Panc1 (cell line): Measurements from ENCODE around the gene NUDT3. TPM values are rescaled to one million over a fixed set of nuclear protein-coding genes. Genes with fewer than 3 reads are reported as not detected.

ENCODE experiments used
- ATAC-seq: fragments of 200-7000 bp; cut with Tn5 transposase; 2 replicates; pipeline ENCODE4 v1.9.1; 2020; ENCODE audit warnings: mild to moderate bottlenecking, moderate library complexity
- BruUV-seq: library from RNA; stranded (reverse); fragments of 400-500 nt; replicated peaks from 2 replicates; lab custom pipeline; 2021; lab: Mats Ljungman, UMichigan
- CTCF ChIA-PET: fragments of 300-600 bp; sonication (Branson Sonifier 250); formaldehyde crosslinking; loops from one replicate; lab custom pipeline; 2022; ENCODE audit warnings: antibody characterized with exemption; lab: Charles Lee
- POLR2A ChIA-PET: fragments of 300-600 bp; sonication (Branson Sonifier 250); formaldehyde crosslinking; loops from one replicate; lab custom pipeline; 2022; ENCODE audit warnings: antibody characterized with exemption; lab: Charles Lee
- DNase-seq: peaks from one replicate; pipeline ENCODE4 v3.0.0-alpha.2; 2010; ENCODE audit warnings: low read depth, low spot score
- H3K27ac ChIP-seq: 2 replicates; pipeline ENCODE4 v1.5.1; 2011; ENCODE audit warnings: mild to moderate bottlenecking, low read length, inconsistent platforms
- H3K27me3 ChIP-seq: fragments of 200-500 bp; sonication (Bioruptor generic); 2 replicates; pipeline ENCODE4 v1.6.0; 2014; ENCODE audit warnings: low read length, inconsistent platforms; ENCODE audit not compliant: control insufficient read depth, insufficient read depth
- H3K36me3 ChIP-seq: fragments of 200-500 bp; sonication (Bioruptor generic); 2 replicates; pipeline ENCODE4 v1.5.1; 2014; ENCODE audit warnings: inconsistent platforms, mild to moderate bottlenecking, low read length, moderate library complexity; ENCODE audit not compliant: control insufficient read depth, insufficient read depth
- H3K4me1 ChIP-seq: 2 replicates; pipeline ENCODE4 v1.5.1; 2011; ENCODE audit warnings: inconsistent platforms, mild to moderate bottlenecking, low read length, moderate library complexity; ENCODE audit not compliant: control insufficient read depth, insufficient read depth
- H3K4me3 ChIP-seq, 2 experiments: 2 replicates each; pipeline ENCODE4 v1.5.1; 2011 to 2012; ENCODE audit warnings: low read depth in 2 of 2, low read length in 2 of 2, mild to moderate bottlenecking in 2 of 2, inconsistent platforms in 1 of 2, moderate library complexity in 1 of 2
- H3K9me3 ChIP-seq: fragments of 200-500 bp; sonication (Bioruptor generic); 2 replicates; pipeline ENCODE4 v1.5.1; 2014; ENCODE audit warnings: low read depth, mild to moderate bottlenecking, inconsistent platforms, low read length, moderate library complexity; ENCODE audit not compliant: control insufficient read depth, insufficient read depth
- POLR2AphosphoS5 ChIP-seq: IDR thresholded peaks from 2 replicates; pipeline ENCODE4 v1.6.1; 2012; ENCODE audit warnings: mild to moderate bottlenecking, low read depth, low read length, moderate library complexity
- SIN3A ChIP-seq: IDR thresholded peaks from 2 replicates; pipeline ENCODE4 v1.6.1; 2012; ENCODE audit warnings: low read depth, mild to moderate bottlenecking, low read length, moderate library complexity, borderline replicate concordance; ENCODE audit not compliant: insufficient read depth
- TCF7L2 ChIP-seq: IDR thresholded peaks from 2 replicates; pipeline ENCODE4 v1.6.1; 2011; ENCODE audit warnings: mild to moderate bottlenecking, low read depth, low read length, inconsistent platforms
- in situ Hi-C: cut with HindIII; loops from 2 replicates; pipeline ENCODE4 v1.10.0; 2016; ENCODE audit warnings: low sequenced_read_pairs, low pct_unique_long_range_greater_than_20kb
- intact Hi-C: fragments of 100-400 bp; cut with micrococcal nuclease; formaldehyde crosslinking; loops from one replicate; pipeline ENCODE4 v1.10.0; 2022; ENCODE audit not compliant: unreplicated experiment
- total RNA-seq: library from RNA; stranded (reverse); gene quantifications from one replicate; pipeline ENCODE4 v1.2.1, GENCODE V29; 2021; ENCODE audit not compliant: unreplicated experiment
- TF ChIP-seq, protein P1 (sequence below), 2 experiments: IDR thresholded peaks; 2 replicates each; pipeline ENCODE4 v1.6.1; 2011 to 2012; ENCODE audit warnings: low read depth in 2 of 2, control low read depth in 1 of 2, low read length in 1 of 2, mild to moderate bottlenecking in 1 of 2, moderate library complexity in 1 of 2; ENCODE audit not compliant: insufficient read depth in 1 of 2
- TF ChIP-seq, protein P2 (sequence below): fragments of 450-650 bp; IDR thresholded peaks from 2 replicates; pipeline ENCODE4 v1.5.1; 2017; ENCODE audit warnings: mild to moderate bottlenecking

NUDT3 gene
- total RNA-seq, 1 experiment from 2014 or later: 25.9 TPM

DNA sequence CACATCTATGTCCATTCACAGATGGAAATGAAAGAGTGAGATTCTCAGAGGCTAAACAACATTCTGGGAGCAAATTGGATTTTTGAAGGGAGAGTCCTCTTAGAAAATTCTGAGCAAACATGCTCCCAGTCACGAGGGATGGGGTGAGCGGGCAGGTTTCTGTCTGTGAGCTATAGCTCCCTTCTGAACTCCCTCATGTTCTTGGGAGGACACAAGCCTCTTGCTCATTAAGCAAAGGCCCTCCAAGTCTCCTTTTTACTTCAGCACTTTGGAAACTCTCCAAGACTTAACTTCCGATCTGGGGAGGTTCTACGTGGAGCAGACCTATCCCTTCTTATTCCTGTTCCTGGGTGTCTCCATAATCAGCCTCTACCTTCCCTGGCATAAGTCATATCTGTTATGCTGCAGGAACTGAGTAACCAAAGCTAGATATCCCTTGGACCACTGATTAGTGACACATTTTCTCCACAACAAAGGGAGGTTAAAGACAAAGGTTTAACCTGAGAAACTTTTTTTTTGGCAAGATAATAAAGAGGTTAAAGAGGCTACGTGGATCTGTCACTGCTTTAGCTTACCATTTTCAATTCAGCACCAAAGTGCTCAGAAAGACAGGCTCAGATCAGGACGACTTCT lies 110.7 kb downstream of the NUDT3 start:
- Histone ChIP-seq H3K4me1 (no peaks in the 10 kb centered on the region), H3K27ac (no peak overlapping the region), H3K36me3 (no peaks in the 10 kb centered on the region; the same call in 1 of the 2 replicates), H3K27me3 (no peaks in the 10 kb centered on the region), H3K9me3 (no peaks in the 10 kb centered on the region), H3K4me3 (no peak overlapping the region)
- DNase-seq (no peak), ATAC-seq (no peak)
- in situ Hi-C loops: no loop called here
- POLR2A ChIA-PET: no interaction called here
- CTCF ChIA-PET: no interaction called here
- TF ChIP-seq POLR2AphosphoS5: no peak
- TF ChIP-seq, protein P1, sequence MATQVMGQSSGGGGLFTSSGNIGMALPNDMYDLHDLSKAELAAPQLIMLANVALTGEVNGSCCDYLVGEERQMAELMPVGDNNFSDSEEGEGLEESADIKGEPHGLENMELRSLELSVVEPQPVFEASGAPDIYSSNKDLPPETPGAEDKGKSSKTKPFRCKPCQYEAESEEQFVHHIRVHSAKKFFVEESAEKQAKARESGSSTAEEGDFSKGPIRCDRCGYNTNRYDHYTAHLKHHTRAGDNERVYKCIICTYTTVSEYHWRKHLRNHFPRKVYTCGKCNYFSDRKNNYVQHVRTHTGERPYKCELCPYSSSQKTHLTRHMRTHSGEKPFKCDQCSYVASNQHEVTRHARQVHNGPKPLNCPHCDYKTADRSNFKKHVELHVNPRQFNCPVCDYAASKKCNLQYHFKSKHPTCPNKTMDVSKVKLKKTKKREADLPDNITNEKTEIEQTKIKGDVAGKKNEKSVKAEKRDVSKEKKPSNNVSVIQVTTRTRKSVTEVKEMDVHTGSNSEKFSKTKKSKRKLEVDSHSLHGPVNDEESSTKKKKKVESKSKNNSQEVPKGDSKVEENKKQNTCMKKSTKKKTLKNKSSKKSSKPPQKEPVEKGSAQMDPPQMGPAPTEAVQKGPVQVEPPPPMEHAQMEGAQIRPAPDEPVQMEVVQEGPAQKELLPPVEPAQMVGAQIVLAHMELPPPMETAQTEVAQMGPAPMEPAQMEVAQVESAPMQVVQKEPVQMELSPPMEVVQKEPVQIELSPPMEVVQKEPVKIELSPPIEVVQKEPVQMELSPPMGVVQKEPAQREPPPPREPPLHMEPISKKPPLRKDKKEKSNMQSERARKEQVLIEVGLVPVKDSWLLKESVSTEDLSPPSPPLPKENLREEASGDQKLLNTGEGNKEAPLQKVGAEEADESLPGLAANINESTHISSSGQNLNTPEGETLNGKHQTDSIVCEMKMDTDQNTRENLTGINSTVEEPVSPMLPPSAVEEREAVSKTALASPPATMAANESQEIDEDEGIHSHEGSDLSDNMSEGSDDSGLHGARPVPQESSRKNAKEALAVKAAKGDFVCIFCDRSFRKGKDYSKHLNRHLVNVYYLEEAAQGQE (IDR thresholded peaks at IDR 0.05; ENCODE audit: insufficient read depth in 1 of 2, low read depth in 2 of 2, low read length in 1 of 2): no peak
- TF ChIP-seq SIN3A: no peak
- TF ChIP-seq, protein P2, sequence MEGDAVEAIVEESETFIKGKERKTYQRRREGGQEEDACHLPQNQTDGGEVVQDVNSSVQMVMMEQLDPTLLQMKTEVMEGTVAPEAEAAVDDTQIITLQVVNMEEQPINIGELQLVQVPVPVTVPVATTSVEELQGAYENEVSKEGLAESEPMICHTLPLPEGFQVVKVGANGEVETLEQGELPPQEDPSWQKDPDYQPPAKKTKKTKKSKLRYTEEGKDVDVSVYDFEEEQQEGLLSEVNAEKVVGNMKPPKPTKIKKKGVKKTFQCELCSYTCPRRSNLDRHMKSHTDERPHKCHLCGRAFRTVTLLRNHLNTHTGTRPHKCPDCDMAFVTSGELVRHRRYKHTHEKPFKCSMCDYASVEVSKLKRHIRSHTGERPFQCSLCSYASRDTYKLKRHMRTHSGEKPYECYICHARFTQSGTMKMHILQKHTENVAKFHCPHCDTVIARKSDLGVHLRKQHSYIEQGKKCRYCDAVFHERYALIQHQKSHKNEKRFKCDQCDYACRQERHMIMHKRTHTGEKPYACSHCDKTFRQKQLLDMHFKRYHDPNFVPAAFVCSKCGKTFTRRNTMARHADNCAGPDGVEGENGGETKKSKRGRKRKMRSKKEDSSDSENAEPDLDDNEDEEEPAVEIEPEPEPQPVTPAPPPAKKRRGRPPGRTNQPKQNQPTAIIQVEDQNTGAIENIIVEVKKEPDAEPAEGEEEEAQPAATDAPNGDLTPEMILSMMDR: no peak
- TF ChIP-seq TCF7L2: no peak
- no TSS peak for BruUV-seq
- intact Hi-C loops: no loop called here

DNA sequence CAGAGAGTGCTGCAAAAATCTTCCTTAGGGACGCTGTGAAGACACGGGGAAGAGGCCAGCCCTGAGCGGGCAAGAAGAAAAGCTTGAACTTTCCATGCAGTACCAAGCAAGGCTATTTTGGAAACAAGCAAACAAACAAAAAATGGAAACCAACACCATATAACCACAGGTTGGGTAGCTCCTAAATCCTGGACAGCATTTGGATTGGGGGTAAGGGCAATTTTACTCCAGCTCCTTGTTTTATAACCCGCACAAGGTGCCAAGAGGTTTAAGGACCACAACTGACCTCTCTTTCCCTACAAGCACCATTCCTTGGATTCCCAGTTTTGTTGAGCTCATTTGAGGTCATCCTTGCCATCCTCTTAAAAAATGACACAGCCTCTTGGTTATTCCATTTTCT lies 112.3 kb downstream of the NUDT3 start:
- ChIA-PET CTCF (no interaction called here), POLR2A (no interaction called here)
- H3K4me3 ChIP-seq: no peak overlapping the region
- no peaks in the 10 kb centered on the region for H3K9me3 ChIP-seq
- in situ Hi-C loops: no loop called here
- ATAC-seq (no peak), DNase-seq (no peak)
- no peak overlapping the region for H3K27ac ChIP-seq
- BruUV-seq: no TSS peak
- H3K4me1 ChIP-seq: no peaks in the 10 kb centered on the region
- no peaks in the 10 kb centered on the region for H3K27me3 ChIP-seq
- TF ChIP-seq SIN3A: no peak
- TF ChIP-seq, protein P2: no peak
- no peak for TF ChIP-seq POLR2AphosphoS5
- no peak for TF ChIP-seq TCF7L2
- TF ChIP-seq, protein P1 (IDR thresholded peaks at IDR 0.05; ENCODE audit: insufficient read depth in 1 of 2, low read depth in 2 of 2, low read length in 1 of 2): no peak
- intact Hi-C loops: no loop called here
- H3K36me3 ChIP-seq: no peaks in the 10 kb centered on the region; the same call in 1 of the 2 replicates
